ENCODE measurements around the gene YBX3.
A peak's percentile ranks its signal among the peaks of the same experiment; 100 is the strongest.

YBX3 gene

DNA sequence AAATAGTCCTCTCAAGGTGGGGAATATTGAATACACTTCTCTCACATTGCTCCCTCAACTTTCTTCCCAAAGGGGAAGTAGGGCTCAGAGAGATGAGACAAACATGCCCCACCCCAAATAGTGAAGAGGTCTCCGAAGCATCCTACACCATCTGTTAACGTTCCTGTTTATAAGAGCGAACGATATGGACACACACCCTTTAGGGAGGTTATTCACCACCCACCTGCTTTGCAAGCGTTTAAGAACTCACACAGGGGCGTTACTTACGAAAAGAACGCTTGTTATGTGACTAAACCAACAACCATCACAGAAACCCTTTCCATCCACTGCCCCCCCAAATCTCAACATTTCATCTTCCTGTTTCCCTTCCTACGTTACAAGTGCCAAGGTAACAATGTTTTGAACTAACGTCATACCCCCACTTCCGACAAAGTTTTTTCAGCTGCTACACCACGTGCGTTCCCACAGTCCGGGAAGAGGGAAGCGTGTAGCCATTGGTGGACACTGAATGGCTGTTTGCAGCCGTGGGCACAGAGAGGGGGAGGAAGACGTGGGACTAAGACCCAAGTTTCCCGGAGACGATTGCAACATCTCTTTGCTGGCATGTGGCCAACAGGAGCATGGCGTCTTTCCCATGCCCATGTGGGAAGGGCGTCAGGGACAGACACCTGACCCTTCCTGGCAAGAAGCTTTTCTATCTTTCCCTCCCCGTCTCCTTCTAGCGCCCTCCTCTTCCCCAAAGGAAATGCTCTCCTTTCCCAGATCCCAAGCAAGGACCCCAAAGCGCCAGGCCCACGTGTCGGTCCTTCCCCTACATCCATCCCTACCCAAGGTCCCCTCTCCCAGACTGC is 1.2 kb downstream of the YBX3 start:
- peak; percentile 14 to 37 for DNase-seq (ENCODE audit: low read depth in 2 of 2)

DNA sequence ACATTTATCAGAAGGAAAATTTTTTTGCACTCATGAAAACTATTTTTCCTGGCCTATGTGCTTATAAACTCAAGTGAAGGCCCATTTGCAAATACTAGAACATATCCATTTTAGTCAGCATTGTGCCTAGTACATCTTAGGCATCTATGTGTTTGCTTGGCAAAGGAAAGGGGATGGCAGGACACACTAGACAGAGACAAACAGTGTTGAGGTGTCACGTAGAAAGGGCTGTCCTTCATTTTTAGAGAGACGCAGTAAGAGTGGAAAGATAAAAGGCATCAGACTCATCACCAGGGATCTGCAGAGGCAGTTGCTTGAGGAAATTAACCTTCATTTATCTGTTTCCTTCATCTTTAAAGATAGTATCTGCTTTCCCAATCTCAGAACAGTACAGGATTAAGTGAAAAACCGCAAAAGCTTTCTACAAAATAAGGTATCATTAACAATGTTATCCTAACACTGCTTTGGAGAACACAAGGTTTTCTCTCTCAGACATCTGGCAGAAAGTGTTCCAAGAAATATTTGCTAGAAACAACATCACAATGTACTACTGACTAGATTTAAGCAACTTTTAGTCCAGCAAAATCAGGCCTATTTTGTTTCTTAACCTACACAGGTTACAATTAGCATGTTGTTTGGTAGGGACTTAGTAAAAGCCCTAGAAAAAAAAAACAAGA is 2.0 kb downstream of the YBX3 start:
- DNase-seq (ENCODE audit: low read depth in 2 of 2), result no peak

DNA sequence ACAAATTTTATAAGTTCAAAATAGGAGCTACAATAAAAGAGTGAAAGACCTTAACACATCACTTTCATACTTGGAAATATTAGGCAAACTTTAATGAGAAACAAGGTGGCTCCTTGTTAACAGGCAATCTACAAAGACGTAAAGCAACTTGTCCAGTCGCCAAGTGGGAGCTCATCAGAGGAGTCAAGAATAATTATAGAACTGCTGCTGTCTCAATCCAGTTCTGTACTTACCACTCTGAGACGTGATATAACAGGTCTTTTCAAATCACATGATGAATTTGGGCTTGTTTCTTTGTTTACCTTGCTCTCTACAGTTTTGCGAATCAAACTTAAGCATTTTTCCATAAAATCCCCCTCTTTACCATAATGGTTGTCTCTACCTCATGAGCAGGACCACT is 3.6 kb downstream of the YBX3 start:
- no peak for DNase-seq (ENCODE audit: low read depth in 2 of 2)

DNA sequence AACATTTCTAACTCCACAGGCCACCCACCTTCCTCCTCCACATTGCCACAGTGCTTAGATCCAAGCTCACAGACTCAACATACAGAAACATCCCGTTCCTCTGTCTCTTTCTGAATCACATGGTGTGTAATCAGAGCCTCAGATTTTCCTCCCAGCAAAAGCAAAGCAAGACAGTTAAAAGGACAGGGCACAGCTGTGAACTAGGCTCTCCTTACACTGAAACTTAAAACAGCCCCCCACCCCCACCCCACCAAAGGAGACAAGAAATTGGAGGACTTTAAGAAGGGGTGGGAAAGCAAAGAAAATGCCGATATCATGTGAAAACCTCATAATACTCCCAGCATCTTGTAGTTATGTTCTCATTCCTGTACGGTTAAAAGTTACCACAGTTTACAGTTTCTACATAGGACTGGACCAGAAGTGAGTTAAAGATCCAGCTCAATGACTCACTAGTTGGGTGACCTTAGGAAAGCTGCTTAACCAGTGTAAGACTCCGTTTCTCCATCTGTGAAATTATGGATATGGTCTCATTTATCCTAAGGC is 4.8 kb downstream of the YBX3 start:
- DNase-seq (ENCODE audit: low read depth in 2 of 2), result no peak

DNA sequence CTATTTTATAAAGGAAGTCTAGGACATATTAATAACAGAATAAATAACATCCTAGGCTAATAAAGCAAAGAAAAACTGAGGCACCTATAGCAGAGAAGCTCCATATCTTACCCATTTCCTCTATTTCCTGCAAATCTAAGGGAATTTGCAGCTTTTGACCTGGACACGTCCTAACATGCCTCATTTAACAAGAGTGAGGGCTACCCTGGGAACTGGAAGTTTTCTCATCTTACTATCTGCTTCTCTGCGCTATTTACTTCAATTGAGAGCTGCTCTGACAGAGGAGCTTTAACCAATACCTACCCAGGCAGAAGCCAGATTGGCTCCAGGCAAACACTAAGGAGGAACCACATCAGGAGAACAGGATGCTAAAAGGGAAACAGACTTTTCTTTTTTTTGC is 5.7 kb downstream of the YBX3 start:
- no peak for DNase-seq (ENCODE audit: low read depth in 2 of 2)

DNA sequence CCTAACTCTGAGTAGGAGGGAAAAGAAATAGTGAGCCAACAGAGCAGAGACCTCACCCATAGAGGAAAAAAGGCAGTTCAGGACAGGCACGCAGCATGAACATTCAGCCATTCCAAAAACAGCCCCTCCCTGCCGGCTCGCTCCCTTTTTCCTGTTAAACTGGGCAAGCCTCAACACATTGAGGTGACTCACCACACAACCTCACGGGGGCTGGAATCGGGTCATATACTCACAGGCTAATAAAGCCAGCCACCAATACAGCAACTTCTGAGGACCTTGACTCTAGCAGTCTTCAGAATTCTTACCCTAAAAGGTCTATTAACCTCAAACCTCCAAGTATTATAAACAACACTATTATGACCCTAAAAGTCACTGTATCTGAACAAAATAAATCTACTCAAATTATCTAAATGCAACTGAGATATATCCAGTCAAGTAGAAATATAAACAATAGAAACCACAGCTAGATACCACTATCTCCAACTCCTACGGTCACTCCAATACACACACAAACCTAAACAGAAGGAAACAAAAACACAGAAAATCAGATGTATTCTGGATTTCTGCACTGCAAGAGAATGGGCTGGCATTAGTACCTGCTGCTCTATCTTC is 6.3 kb downstream of the YBX3 start:
- no peak for DNase-seq (ENCODE audit: low read depth in 2 of 2)

DNA sequence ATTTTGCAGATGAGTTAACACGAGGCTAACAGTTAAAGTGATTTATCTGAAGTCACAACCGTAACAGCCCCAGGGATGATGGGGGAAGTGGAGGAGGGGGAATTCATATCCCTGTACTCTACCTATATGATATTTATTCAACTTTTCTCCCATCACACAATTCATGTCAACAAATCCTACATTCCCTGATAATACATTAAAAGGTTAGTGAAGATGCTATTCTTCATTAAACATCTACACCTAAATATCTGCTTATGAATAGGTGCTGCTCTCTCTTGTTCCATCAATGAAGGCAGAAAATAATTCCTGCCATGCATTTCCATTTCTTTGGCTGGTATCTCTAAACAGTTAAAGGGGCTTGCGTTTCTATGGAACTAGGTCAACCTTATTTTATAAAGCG is 6.8 kb downstream of the YBX3 start:
- no peak for DNase-seq (ENCODE audit: low read depth in 2 of 2)

DNA sequence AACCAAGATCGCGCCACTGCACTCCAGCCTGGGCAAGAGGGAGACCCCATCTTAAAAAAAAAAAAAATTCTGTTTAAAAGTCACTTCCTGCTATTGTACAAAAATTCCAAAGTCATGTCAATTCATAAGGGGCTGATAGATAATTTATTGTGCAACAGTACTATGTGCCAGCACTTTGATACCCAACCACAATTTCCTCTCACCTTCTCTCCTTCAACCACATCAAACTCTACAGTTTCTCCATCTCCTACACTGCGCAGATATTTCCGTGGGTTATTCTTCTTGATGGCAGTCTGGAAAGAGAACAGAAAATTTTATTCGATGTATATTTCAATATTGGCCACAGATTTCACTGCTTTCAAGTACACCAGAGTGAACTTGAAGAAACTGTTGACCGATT is 7.6 kb downstream of the YBX3 start:
- DNase-seq (ENCODE audit: low read depth in 2 of 2), result no peak

DNA sequence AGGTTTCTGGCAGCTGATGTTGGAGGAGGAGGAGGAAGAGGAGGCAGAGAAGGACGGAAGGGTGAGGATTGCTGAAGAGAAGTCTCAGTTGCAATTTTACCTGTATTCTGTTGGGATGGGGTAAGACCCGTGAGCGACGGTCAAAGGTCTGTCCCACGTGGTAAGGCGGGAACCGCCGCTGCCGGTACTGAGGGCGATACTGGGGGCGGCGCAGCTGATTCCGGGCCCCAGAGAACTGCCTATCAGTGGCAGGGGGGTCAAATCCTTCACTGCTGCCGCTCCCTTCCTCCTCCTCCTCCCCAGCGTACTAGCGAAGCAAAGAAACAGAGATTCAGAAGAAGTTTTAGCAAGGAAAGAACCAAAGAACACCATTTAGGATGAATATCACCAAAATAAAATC is 13.3 kb downstream of the YBX3 start:
- no peak for DNase-seq (ENCODE audit: low read depth in 2 of 2)

DNA sequence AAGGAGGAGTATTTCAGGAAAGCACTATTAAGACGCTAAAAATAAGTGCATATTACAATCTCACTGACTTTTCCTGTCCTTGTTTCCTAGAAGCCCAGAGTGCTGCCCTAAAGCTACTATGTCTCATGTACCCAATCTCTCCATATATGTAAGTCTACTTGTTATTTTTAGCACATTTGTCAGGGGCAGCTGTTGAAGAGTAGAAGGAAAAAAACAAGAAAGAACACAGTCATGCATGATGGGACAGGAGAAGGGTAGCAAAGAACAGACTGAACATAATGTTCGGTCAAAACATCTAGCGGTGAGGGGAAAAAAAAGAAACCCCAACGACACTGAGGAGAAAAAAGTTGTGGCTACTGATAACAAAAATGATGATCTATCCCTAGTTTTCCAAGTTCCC is 14.3 kb downstream of the YBX3 start:
- no peak for DNase-seq (ENCODE audit: low read depth in 2 of 2)

DNA sequence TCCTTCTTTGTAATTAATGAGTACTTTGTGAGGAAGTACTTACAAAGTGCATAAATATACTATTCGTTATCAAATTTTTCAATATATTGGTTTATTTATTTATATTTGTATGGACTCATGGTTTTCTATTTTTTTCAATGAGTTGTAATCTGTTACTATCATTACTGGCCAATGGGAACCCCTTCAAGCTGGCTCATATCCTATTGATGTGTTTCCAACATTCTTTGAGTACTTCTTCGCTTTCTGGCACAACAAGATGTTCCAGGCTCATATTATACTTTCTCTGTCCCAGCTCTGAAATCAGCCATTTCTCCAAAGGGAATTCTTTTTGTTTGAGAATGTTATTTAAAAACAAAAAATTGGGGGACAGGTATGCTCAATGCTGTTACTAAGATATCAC is 17.5 kb downstream of the YBX3 start:
- no peak for DNase-seq (ENCODE audit: low read depth in 2 of 2)

DNA sequence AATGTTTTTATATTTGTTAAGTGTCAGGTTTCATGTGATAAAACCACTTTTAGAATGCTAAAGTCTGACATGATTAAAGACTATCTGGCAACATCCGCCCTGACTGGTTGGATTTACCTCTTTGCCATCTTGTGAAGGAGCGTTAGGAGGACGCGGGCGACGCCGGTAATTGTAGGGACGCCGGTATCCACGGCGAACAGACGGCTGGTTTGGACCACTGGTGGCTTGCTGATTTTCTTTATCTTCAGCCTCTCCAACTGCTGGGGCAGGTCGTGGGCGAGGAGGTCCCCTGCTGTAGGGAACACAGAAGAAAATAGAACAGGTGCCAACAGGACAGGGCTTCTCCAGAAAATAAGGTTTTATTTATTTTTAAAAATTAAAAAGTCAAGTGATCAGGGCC is 21.3 kb downstream of the YBX3 start:
- DNase-seq (ENCODE audit: low read depth in 2 of 2), result no peak

DNA sequence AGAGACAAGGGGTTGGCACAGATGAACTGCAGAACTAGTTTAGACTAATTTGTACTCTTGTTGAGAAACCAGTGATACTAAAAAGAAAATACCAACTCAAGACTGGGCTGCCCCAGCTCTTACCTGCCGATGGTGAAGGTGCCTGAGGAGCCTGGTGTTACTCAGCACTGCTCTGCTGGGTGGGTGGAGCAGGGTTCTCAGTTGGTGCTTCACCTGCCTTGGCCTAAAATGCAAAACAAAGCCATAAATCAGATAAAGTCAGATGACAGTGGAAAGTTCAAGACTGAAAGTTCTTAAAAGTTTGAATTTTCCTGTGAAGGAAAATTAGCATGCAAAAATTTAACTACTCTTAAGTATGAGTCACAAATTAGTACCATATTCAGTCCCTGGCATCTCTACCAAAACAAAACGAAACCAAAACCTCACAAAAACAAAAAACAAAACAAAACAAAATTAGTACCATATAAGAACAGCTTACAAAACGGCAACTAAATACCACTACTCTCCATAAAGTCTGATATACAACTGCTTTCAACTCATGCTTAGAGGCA is 21.9 kb downstream of the YBX3 start:
- DNase-seq (ENCODE audit: low read depth in 2 of 2), result no peak

DNA sequence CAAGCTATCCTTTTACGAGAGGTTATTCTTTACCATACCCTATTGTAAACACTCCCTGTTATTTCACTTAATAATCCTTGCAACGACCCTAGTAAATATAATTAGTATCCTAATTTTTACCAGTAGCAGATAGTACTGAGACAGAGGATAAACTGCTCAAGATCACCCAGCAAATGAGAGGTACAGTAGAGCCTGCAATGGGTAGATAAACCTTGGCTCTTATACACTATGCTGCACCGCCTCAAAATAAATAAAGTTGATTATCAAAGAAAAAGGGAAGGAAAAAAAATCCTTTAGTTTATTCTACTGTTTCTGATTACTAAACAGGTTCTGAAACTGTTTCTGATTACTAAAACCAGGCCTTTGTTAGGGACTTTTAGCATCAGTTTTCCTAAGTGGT is 22.5 kb downstream of the YBX3 start:
- DNase-seq (ENCODE audit: low read depth in 2 of 2), result no peak

DNA sequence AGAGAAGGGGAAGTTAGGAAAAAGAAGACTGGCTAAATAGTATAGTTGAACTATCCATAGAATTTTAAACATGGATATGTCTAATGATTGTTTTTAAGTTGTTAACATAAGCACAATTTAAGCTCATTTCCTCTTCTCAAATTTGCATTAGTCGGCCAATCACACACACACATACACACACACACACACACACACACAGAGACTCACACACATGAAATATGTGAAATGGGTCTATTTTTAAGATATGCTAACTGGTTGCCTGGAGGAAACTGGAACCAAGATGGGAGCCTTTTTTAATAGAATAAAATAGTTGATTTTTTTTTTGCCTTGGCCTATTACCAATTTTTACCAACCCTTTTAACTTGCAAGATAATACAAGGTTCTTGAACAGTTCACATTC is 25.3 kb downstream of the YBX3 start:
- DNase-seq (ENCODE audit: low read depth in 2 of 2), result no peak

DNA sequence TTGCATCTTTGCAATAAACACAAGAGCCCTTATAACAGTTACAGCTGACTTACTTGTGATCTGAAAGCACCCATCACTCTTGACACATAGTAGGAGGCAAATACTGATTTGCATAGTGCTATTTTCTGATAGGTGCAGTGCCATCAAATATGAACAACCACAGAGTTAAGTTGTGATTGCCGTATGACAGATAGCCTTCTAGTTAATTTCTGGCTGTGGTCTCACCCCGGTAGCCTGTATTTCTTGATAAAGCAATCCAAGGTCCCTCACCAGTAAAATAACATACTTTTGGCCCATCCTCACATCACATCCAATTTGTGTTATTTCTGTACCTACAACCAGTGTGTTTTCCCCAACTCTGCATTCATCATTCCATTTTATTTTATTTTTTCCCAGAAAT is 26.0 kb downstream of the YBX3 start:
- DNase-seq (ENCODE audit: low read depth in 2 of 2), result no peak

DNA sequence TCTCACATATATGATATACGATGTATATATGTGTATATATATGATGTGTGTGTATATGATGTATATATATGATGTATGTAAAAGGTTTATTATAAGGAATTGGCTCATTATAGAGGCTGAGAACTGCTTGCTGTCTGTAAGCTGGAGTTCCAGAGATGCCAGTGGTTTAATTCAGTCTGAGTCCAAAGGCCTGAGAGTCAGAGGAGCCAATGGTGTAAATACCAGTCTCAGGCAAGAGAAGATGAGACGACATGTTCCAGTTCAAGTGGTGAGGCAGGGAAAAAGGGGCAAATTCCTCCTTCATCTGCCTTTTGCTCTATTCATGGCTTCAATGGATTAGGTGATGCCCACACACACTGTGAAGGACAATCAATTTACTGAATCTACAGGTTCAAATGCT is 32.2 kb downstream of the YBX3 start:
- DNase-seq (ENCODE audit: low read depth in 2 of 2), result no peak

DNA sequence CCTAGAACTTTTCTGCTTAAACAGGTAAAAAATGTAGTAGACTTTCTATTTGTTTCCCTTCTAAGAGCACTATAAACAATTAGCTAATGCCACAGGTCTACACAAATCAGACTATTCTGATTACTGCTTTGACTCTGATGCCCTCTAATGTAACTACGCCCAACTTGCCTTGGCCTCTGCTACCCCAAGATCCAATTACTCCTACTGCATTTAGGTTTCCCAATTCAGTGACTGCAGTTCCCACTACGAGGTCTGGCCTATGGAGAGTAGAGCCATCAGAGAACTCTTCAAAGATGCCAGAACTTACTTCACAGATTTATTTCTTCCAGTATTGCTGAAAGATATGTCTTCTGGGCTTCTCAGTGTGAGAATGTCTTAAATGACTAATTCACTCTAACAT is 34.0 kb downstream of the YBX3 start:
- no peak for DNase-seq (ENCODE audit: low read depth in 2 of 2)

DNA sequence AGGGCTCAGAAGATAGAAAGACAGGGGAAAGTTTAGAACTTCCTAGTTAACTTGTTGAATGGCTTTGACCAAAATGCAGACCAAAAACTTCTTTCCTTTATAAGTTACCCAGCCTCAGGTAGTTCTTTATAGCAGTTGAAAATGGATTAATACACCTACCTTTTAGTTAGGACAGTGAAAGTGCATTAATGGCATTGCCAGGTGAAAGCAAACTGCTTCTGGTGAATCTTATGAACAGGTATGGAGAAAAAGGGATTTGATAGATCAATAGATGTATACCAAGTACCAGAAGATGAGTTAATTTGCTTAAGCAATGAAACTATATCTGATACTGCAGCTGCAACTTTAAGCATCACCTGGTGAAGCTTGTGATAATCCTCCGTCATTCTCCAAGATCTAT is 35.1 kb downstream of the YBX3 start:
- DNase-seq (ENCODE audit: low read depth in 2 of 2), result no peak

DNA sequence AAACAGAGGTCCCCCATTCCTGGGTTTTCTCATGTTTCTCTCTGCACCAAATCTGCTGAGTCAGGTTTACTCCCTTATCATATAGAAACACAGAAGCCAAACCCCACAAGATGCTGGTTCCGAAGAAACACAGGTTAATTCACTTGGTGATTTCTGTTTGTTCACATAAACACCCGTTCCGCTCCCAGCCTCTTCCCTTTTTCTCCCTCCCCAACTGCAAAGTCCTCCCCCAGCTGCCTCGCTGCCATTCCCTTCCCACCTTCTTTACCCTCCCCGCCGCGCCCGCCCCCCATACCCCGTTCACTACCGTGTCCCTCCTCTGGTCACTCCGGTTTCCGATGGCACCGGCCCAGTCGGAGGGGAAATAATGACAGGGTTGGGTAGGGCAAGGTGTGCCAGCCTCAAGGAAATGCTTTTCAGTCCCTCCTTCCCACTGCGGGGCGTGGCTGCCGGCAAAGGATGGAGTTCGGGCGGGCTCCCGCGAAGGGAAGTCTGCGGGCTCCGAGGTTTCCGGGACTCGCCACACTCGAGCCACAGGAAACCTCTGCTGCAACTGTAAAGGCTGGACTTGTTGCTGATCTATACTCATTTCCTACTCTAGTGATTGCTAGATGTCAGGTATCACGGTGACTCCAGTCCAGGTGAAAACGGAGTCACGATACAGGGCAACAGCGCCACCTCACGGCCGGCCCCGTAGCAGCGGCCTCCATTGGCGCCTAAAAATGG is 49.3 kb downstream of the YBX3 start, which contains the start of gene STYK1:
TSS of gene STYK1 (minus strand) at position 394 of the 726 bp plus-strand sequence. CDS start 39,434 bp downstream, outside the sequence.
- DNase-seq (ENCODE audit: low read depth in 2 of 2), result peak; percentile 52 to 61

DNA sequence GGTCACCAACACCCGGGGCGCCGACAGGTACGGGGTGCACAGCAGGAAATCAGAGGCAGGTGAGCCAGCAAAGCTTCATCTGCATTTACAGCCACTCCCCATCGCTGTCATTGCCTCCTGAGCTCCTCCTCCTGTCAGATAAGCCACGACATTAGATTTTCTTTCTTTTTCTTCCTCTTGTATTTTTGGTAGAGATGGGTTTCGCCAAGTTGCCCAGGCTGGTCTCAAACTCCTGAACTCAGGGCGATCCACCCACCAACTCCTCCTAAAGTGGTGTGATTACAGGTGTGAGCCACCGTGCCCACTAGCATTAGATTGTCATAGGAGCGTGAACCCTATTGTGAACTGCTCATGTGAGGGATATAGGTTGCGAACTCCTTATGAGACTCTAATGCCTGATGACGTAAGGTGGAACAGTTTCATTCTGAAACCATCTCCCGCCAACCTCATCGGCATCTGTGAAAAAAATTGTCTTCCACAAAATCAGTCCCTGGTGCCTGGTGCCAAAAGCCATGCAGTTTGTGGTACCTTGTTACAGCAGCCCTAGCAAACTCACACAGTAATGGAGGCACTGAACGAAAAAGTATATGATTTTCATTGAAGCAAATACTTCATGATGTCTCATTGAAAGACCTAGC is 50.8 kb downstream of the YBX3 start:
- DNase-seq (ENCODE audit: low read depth in 2 of 2), result peak in 1 of 2 donors; percentile 9
